SK-N-SH (cell line): ENCODE results near the gene SECISBP2L. TPM values are rescaled to one million over a fixed set of nuclear protein-coding genes. Genes with fewer than 3 reads are reported as not detected.
A peak's percentile ranks its signal among the peaks of the same experiment; 100 is the strongest.

ENCODE experiments used
- CTCF ChIA-PET: fragments of 300-600, 350-600 bp; formaldehyde crosslinking; extraction: SDS; loops from one replicate; lab custom pipeline; 2021; lab: Yijun Ruan, JAX
- POLR2A ChIA-PET: fragments of 350-600 bp; sonication (Branson Sonifier 250); formaldehyde crosslinking; extraction: SDS; loops from one replicate; lab custom pipeline; 2020; ENCODE audit warnings: antibody characterized with exemption, inconsistent platforms; lab: Yijun Ruan, JAX
- DNase-seq: peaks from one replicate; pipeline ENCODE4 v3.0.0; 2012
- H2AFZ ChIP-seq: fragments of 200-600 bp; sonication (generic); 2 replicates; pipeline ENCODE4 v1.8.1; 2016; ENCODE audit warnings: antibody characterized with exemption, mild to moderate bottlenecking, low read depth
- H3F3A ChIP-seq: fragments of 200-600 bp; sonication (generic); replicated peaks from 2 replicates; pipeline ENCODE3; 2016; ENCODE audit warnings: antibody characterized with exemption, mild to moderate bottlenecking; ENCODE audit not compliant: insufficient read depth
- H3K27ac ChIP-seq, 2 experiments: fragments of 200-500 bp in 1 of 2; fragments of 200-600 bp in 1 of 2; sonication (Bioruptor generic) in 1 of 2; sonication (generic), shearing (Covaris generic) in 1 of 2; 2 replicates each; pipeline versions ENCODE4 v1.5.1 to v1.6.1; 2014 to 2016; ENCODE audit warnings: low read depth in 2 of 2, inconsistent platforms in 1 of 2, low read length in 1 of 2, mild to moderate bottlenecking in 1 of 2, mixed read lengths in 1 of 2
- H3K27me3 ChIP-seq: fragments of 200-600 bp; sonication (generic), shearing (Covaris generic); 2 replicates; pipeline ENCODE4 v1.6.1; 2016; ENCODE audit warnings: mixed run types; ENCODE audit not compliant: insufficient read depth
- H3K36me3 ChIP-seq, 2 experiments: fragments of 200-500 bp in 1 of 2; fragments of 200-600 bp in 1 of 2; sonication (Bioruptor generic) in 1 of 2; sonication (generic) in 1 of 2; replicated peaks in 1 of 2; 2 replicates each; pipeline versions ENCODE3 to v1.5.1; 2014 to 2016; ENCODE audit warnings: low read length in 1 of 2, mild to moderate bottlenecking in 1 of 2; ENCODE audit not compliant: insufficient read depth in 2 of 2, control insufficient read depth in 1 of 2
- H3K4me1 ChIP-seq, 2 experiments: fragments of 200-500 bp in 1 of 2; fragments of 200-600 bp in 1 of 2; sonication (Bioruptor generic) in 1 of 2; sonication (generic), shearing (Covaris generic) in 1 of 2; 2 replicates each; pipeline versions ENCODE4 v1.5.1 to v1.6.1; 2014 to 2016; ENCODE audit warnings: low read depth in 1 of 2, low read length in 1 of 2, mixed run types in 1 of 2; ENCODE audit not compliant: insufficient read depth in 2 of 2, control insufficient read depth in 1 of 2
- H3K4me2 ChIP-seq: fragments of 200-600 bp; sonication (generic), shearing (Covaris generic); 2 replicates; pipeline ENCODE4 v1.6.1; 2017; ENCODE audit warnings: mixed run types
- H3K4me3 ChIP-seq, 2 experiments: fragments of 200-500 bp in 1 of 2; fragments of 200-600 bp in 1 of 2; sonication (Bioruptor generic) in 1 of 2; sonication (generic), shearing (Covaris generic) in 1 of 2; 2 replicates each; pipeline versions ENCODE4 v1.5.1 to v1.8.1; 2014 to 2016; ENCODE audit warnings: low read depth in 2 of 2, inconsistent platforms in 1 of 2, low read length in 1 of 2, mild to moderate bottlenecking in 1 of 2, mixed read lengths in 1 of 2, moderate library complexity in 1 of 2
- H3K79me2 ChIP-seq: fragments of 200-600 bp; sonication (generic); 2 replicates; pipeline ENCODE4 v1.8.1; 2017; ENCODE audit warnings: mild to moderate bottlenecking; ENCODE audit not compliant: insufficient read depth
- H3K9ac ChIP-seq: fragments of 200-600 bp; sonication (generic); 2 replicates; pipeline ENCODE4 v1.6.1; 2017; ENCODE audit warnings: mixed run types
- H3K9me2 ChIP-seq: fragments of 200-600 bp; sonication (generic); 2 replicates; pipeline ENCODE4 v1.6.1; 2017; ENCODE audit warnings: mixed run types
- H3K9me3 ChIP-seq: fragments of 200-600 bp; sonication (generic); 2 replicates; pipeline ENCODE4 v1.6.1; 2017; ENCODE audit warnings: mixed run types, mild to moderate bottlenecking, moderate library complexity
- H4K20me1 ChIP-seq: fragments of 200-600 bp; sonication (generic); 2 replicates; pipeline ENCODE4 v1.6.1; 2017; ENCODE audit warnings: mild to moderate bottlenecking, mixed run types; ENCODE audit not compliant: insufficient read depth
- ELF1 ChIP-seq: IDR thresholded peaks from 2 replicates; pipeline ENCODE4 v1.4.0; 2012
- FOXM1 ChIP-seq: IDR thresholded peaks from 2 replicates; pipeline ENCODE4 v1.4.0; 2012; ENCODE audit warnings: low read depth, mild to moderate bottlenecking
- MAX ChIP-seq: IDR thresholded peaks from 2 replicates; pipeline ENCODE4 v1.4.0; 2012; ENCODE audit warnings: low read depth
- MEF2A ChIP-seq: IDR thresholded peaks from 2 replicates; pipeline ENCODE4 v1.4.0; 2012; ENCODE audit warnings: low read depth, borderline replicate concordance
- MXI1 ChIP-seq: IDR thresholded peaks from 2 replicates; pipeline ENCODE4 v1.6.1; 2012; ENCODE audit warnings: mild to moderate bottlenecking, low read depth, low read length, improper control_type of control experiment
- NFIC ChIP-seq: IDR thresholded peaks from 2 replicates; pipeline ENCODE4 v1.4.0; 2012; ENCODE audit warnings: borderline replicate concordance
- NRF1 ChIP-seq: IDR thresholded peaks from 2 replicates; pipeline ENCODE4 v1.6.1; 2012; ENCODE audit warnings: low read depth, mild to moderate bottlenecking, low read length
- POLR2AphosphoS5 ChIP-seq: IDR thresholded peaks from 2 replicates; pipeline ENCODE4 v1.6.1; 2012; ENCODE audit warnings: low read depth, low read length
- RAD21 ChIP-seq: IDR thresholded peaks from 2 replicates; pipeline ENCODE4 v1.6.1; 2012; ENCODE audit warnings: mild to moderate bottlenecking, low read length
- RCOR1 ChIP-seq: fragments of 150-350 bp; IDR thresholded peaks from 2 replicates; pipeline ENCODE4 v1.6.1; 2017; ENCODE audit warnings: antibody characterized with exemption, low read length
- RXRA ChIP-seq: IDR thresholded peaks from 2 replicates; pipeline ENCODE4 v1.4.0; 2012; ENCODE audit warnings: low read depth, mild to moderate bottlenecking, borderline replicate concordance
- SMC3 ChIP-seq: IDR thresholded peaks from 2 replicates; pipeline ENCODE4 v1.6.1; 2012; ENCODE audit warnings: low read depth, low read length, improper control_type of control experiment
- TAF1 ChIP-seq: IDR thresholded peaks from 2 replicates; pipeline ENCODE4 v1.6.1; 2012; ENCODE audit warnings: low read depth, mild to moderate bottlenecking, low read length, moderate library complexity, borderline replicate concordance
- ZBTB33 ChIP-seq: IDR thresholded peaks from 2 replicates; pipeline ENCODE4 v1.4.0; 2012; ENCODE audit warnings: low read depth, borderline replicate concordance
- WGBS: methylation state at CpG from one replicate; pipeline ENCODE4 v1.1.6; 2017; ENCODE audit warnings: low lambda C conversion rate; 5-methylcytosine and 5-hydroxymethylcytosine counted together
- polyA plus RNA-seq, 3 experiments: library from polyadenylated mRNA; depleted of rRNA; stranded (reverse); fragments of >200 nt; gene quantifications; 2 replicates each; pipeline ENCODE4 v1.2.3, GENCODE V29; 2012

SECISBP2L gene
- polyA plus RNA-seq, 1 of the 3 experiments (the other 2 are of a cell fraction) = 6.0 TPM

GRCh38 chr15:48946074-48946839, 100.0 kb downstream of the SECISBP2L start (continued):
- TF ChIP-seq ZBTB33 (no peak), ELF1 (no peak), SMC3 (no peak), POLR2AphosphoS5 (no peak), MAX (no peak), NRF1 (no peak), RXRA (no peak), MXI1 (no peak), FOXM1 (no peak)

- 66% methylated on average over 2 of the region's 2 CpGs for WGBS
- POLR2A ChIA-PET = no interaction called here
Observed at GRCh38 chr15:48945386-48945785, 100.9 kb downstream of the SECISBP2L start.

GRCh38 chr15:48941904-48942303, 104.3 kb downstream of the SECISBP2L start:
- Histone ChIP-seq H3K79me2 (no peaks in the 10 kb centered on the region), H3K4me1 (peaks cover 0 to 52% of the 10 kb centered on the region in 2 experiments; a peak in 2 of 4 replicates), H3K27ac (peak overlapping the region in 1 of 2 experiments; percentile 96; a peak in 1 of 4 replicates), H3K9ac (no peak overlapping the region), H3K4me3 (no peak overlapping the region), H3K9me2 (no peaks in the 10 kb centered on the region), H4K20me1 (no peaks in the 10 kb centered on the region), H3K27me3 (no peaks in the 10 kb centered on the region), H2AFZ (no peak overlapping the region), H3K9me3 (no peaks in the 10 kb centered on the region), H3K36me3 (no peaks in the 10 kb centered on the region), H3K4me2 (no peak overlapping the region), H3F3A (peaks cover 42% of the 10 kb centered on the region)
- 69% methylated on average over 5 of the region's 5 CpGs for WGBS
- DNase-seq = no peak
- POLR2A ChIA-PET = no interaction called here
- TF ChIP-seq NFIC = no peak
- TF ChIP-seq RAD21 = no peak
- no peak for TF ChIP-seq TAF1
- CTCF ChIA-PET = interaction anchor here (0.9 kb wide), 1 partner anchor 204 kb away, joined by 3 read pairs; no protein-coding TSS in a partner anchor

More at GRCh38 chr15:48945386-48945785, 100.9 kb downstream of the SECISBP2L start:
- Histone ChIP-seq H3K4me2 (peak overlapping the region; percentile 40; the same call in 1 of the 2 replicates), H3K9me3 (no peaks in the 10 kb centered on the region), H3K27ac (peak overlapping the region in 1 of 2 experiments; percentile 49; a peak in 1 of 4 replicates), H2AFZ (no peak overlapping the region), H3K4me1 (peaks cover 0 to 25% of the 10 kb centered on the region in 2 experiments; a peak in 2 of 4 replicates), H4K20me1 (no peaks in the 10 kb centered on the region), H3K27me3 (no peaks in the 10 kb centered on the region), H3K9me2 (no peaks in the 10 kb centered on the region), H3K79me2 (no peaks in the 10 kb centered on the region), H3F3A (peaks cover 22% of the 10 kb centered on the region), H3K9ac (no peak overlapping the region), H3K4me3 (no peak overlapping the region), H3K36me3 (no peaks in the 10 kb centered on the region)
- CTCF ChIA-PET = no interaction called here
- TF ChIP-seq MEF2A (no peak), RCOR1 (no peak)
- no peak for DNase-seq
